GM19395 (cell line): ENCODE measurements around the gene SMIM10.
"Not testable (repeated sequence)": the region's sequence is repeated elsewhere in the genome, so short reads cannot be mapped to it uniquely, and the experiment has no call there.

Experiments
- ATAC-seq: cut with Tn5 transposase; IDR thresholded peaks from one replicate; pipeline ENCODE4 v1.9.1; 2021; ENCODE audit warnings: mild to moderate bottlenecking, moderate library complexity; ENCODE audit not compliant: unreplicated experiment

Gene SMIM10

GRCh38 chrX:134990801-134991481 is at the start of gene SMIM10:
Gene SMIM10 (plus strand): TSS chrX:134990991. CDS start chrX:134991096, 105 bp downstream.
- peak; percentile 76 for ATAC-seq

- ATAC-seq: not testable (repeated sequence)
These were observed 44.4 kb upstream of the SMIM10 start for GRCh38 chrX:134946364-134946763.

GRCh38 chrX:134948333-134949241 is 42.2 kb upstream of the SMIM10 start:
- ATAC-seq: no peak

- ATAC-seq: no peak
These were observed 41.5 kb upstream of the SMIM10 start for GRCh38 chrX:134949271-134949670.

- ATAC-seq: no peak
These were observed 33.0 kb upstream of the SMIM10 start for GRCh38 chrX:134957836-134958235.

- ATAC-seq: not testable (repeated sequence)
These were observed 30.4 kb upstream of the SMIM10 start for GRCh38 chrX:134960366-134960765.

GRCh38 chrX:134963041-134963440 is 27.8 kb upstream of the SMIM10 start:
- ATAC-seq: no peak

GRCh38 chrX:134969726-134970125 is 21.1 kb upstream of the SMIM10 start:
- no peak for ATAC-seq

GRCh38 chrX:134971926-134972325 is 18.9 kb upstream of the SMIM10 start:
- ATAC-seq: no peak

- ATAC-seq: no peak
These were observed 15.3 kb upstream of the SMIM10 start for GRCh38 chrX:134975516-134975915.

GRCh38 chrX:134981910-134982309 is 8.9 kb upstream of the SMIM10 start:
- ATAC-seq: no peak

- no peak for ATAC-seq
These were observed 8.0 kb upstream of the SMIM10 start for GRCh38 chrX:134982748-134983147.

- no peak for ATAC-seq
These were observed 5.3 kb upstream of the SMIM10 start for GRCh38 chrX:134985479-134985878.

- no peak for ATAC-seq
These were observed 353 bp upstream of the SMIM10 start for GRCh38 chrX:134990475-134990800.

GRCh38 chrX:134997646-134998045 is 6.9 kb downstream of the SMIM10 start:
- no peak for ATAC-seq

GRCh38 chrX:134998246-134998645 is 7.5 kb downstream of the SMIM10 start:
- no peak for ATAC-seq

GRCh38 chrX:134999469-134999868 is 8.7 kb downstream of the SMIM10 start:
- no peak for ATAC-seq

GRCh38 chrX:135000516-135000915 is 9.7 kb downstream of the SMIM10 start:
- ATAC-seq: no peak

GRCh38 chrX:135003876-135004623 is 13.3 kb downstream of the SMIM10 start:
- peak; percentile 93 for ATAC-seq

GRCh38 chrX:135006187-135006586 is 15.4 kb downstream of the SMIM10 start:
- no peak for ATAC-seq

GRCh38 chrX:135009057-135009610 is 18.3 kb downstream of the SMIM10 start:
- no peak for ATAC-seq
